ENCODE data around the gene ELMO3.

- TF ChIP-seq POLR2AphosphoS5 (IDR thresholded peaks at IDR 0.05; ENCODE audit: low read depth, low read length) (no peak), POLR2A (IDR thresholded peaks at IDR 0.05; ENCODE audit: low read depth, low read length) (no peak), TAF1 (IDR thresholded peaks at IDR 0.05; ENCODE audit: low read depth, low read length) (no peak), SPI1 (IDR thresholded peaks at IDR 0.05; ENCODE audit: low read depth, low read length) (no peak), PAX5 (IDR thresholded peaks at IDR 0.05; ENCODE audit: insufficient read depth, low read length, severe bottlenecking) (no peak)
These were observed 32.2 kb upstream of the ELMO3 start for GRCh38 chr16:67166598-67167168.
